ENCODE results near the gene TBC1D19.

The TBC1D19 gene

GRCh38 chr4:26682436-26682835, 98.6 kb downstream of the TBC1D19 start:
- Histone ChIP-seq H3K36me3 (ENCODE audit: insufficient read depth, low read length) (0 out of 2 replicates have a peak, but pooled peaks cover 5% of the 10 kb centered on the region), H3F3A (ENCODE audit: low read depth) (no peaks in the 10 kb centered on the region), H3K4me3 (ENCODE audit: low read length, poor library complexity, severe bottlenecking) (no peak overlapping the region), H2AFZ (ENCODE audit: low read length) (no peak overlapping the region), H3K4me1 (ENCODE audit: insufficient read depth, low read length, poor library complexity, severe bottlenecking) (no peaks in the 10 kb centered on the region), H3K27me3 (ENCODE audit: insufficient read depth, low read length, poor library complexity, severe bottlenecking) (no peaks in the 10 kb centered on the region), H3K4me2 (ENCODE audit: low read depth, low read length, poor library complexity, severe bottlenecking) (no peak overlapping the region), H4K20me1 (ENCODE audit: insufficient read depth, low read length, poor library complexity, severe bottlenecking) (no peaks in the 10 kb centered on the region), H3K9me3 (ENCODE audit: insufficient read depth, low read depth, low read length) (peaks cover 17% of the 10 kb centered on the region; the same call in 1 of the 2 replicates), H3K9ac (ENCODE audit: low read depth, low read length, poor library complexity, severe bottlenecking) (no peak overlapping the region), H3K79me2 (ENCODE audit: insufficient read depth, low read length) (no peaks in the 10 kb centered on the region), H3K9me2 (replicated peaks; ENCODE audit: low read depth, low read length) (no peaks in the 10 kb centered on the region)
- TF ChIP-seq EZH2phosphoT487 (IDR thresholded peaks at IDR 0.05; ENCODE audit: borderline replicate concordance) (no peak), CTCF (conservative IDR thresholded peaks at IDR 0.05; ENCODE audit: low read length) (no peak)

- Histone ChIP-seq H3K36me3 (ENCODE audit: insufficient read depth, low read length) (no peaks in the 10 kb centered on the region), H2AFZ (ENCODE audit: low read length) (no peak overlapping the region), H3K27me3 (ENCODE audit: insufficient read depth, low read length, poor library complexity, severe bottlenecking) (no peaks in the 10 kb centered on the region), H3K4me2 (ENCODE audit: low read depth, low read length, poor library complexity, severe bottlenecking) (no peak overlapping the region), H3K9ac (ENCODE audit: low read depth, low read length, poor library complexity, severe bottlenecking) (no peak overlapping the region), H4K20me1 (ENCODE audit: insufficient read depth, low read length, poor library complexity, severe bottlenecking) (no peaks in the 10 kb centered on the region), H3K9me2 (replicated peaks; ENCODE audit: low read depth, low read length) (no peaks in the 10 kb centered on the region), H3K9me3 (ENCODE audit: insufficient read depth, low read depth, low read length) (no peaks in the 10 kb centered on the region), H3K4me3 (ENCODE audit: low read length, poor library complexity, severe bottlenecking) (no peak overlapping the region), H3K4me1 (ENCODE audit: insufficient read depth, low read length, poor library complexity, severe bottlenecking) (no peaks in the 10 kb centered on the region), H3F3A (ENCODE audit: low read depth) (no peaks in the 10 kb centered on the region), H3K79me2 (ENCODE audit: insufficient read depth, low read length) (no peaks in the 10 kb centered on the region)
- no peak for TF ChIP-seq CTCF (conservative IDR thresholded peaks at IDR 0.05; ENCODE audit: low read length)
- TF ChIP-seq EZH2phosphoT487 (IDR thresholded peaks at IDR 0.05; ENCODE audit: borderline replicate concordance): no peak
Measured at GRCh38 chr4:26685250-26685649, 101.4 kb downstream of the TBC1D19 start.

GRCh38 chr4:26687728-26688127, 103.8 kb downstream of the TBC1D19 start:
- TF ChIP-seq EZH2phosphoT487 (IDR thresholded peaks at IDR 0.05; ENCODE audit: borderline replicate concordance) (no peak), CTCF (conservative IDR thresholded peaks at IDR 0.05; ENCODE audit: low read length) (no peak)
- no peak overlapping the region for H2AFZ ChIP-seq (ENCODE audit: low read length)
- no peak overlapping the region for H3K4me3 ChIP-seq (ENCODE audit: low read length, poor library complexity, severe bottlenecking)
- H3K27me3 ChIP-seq (ENCODE audit: insufficient read depth, low read length, poor library complexity, severe bottlenecking): no peaks in the 10 kb centered on the region
- no peaks in the 10 kb centered on the region for H4K20me1 ChIP-seq (ENCODE audit: insufficient read depth, low read length, poor library complexity, severe bottlenecking)
- H3K9ac ChIP-seq (ENCODE audit: low read depth, low read length, poor library complexity, severe bottlenecking): no peak overlapping the region
- H3K9me2 ChIP-seq (replicated peaks; ENCODE audit: low read depth, low read length): no peaks in the 10 kb centered on the region
- H3K36me3 ChIP-seq (ENCODE audit: insufficient read depth, low read length): no peaks in the 10 kb centered on the region
- no peak overlapping the region for H3K4me2 ChIP-seq (ENCODE audit: low read depth, low read length, poor library complexity, severe bottlenecking)
- no peaks in the 10 kb centered on the region for H3F3A ChIP-seq (ENCODE audit: low read depth)
- H3K79me2 ChIP-seq (ENCODE audit: insufficient read depth, low read length): no peaks in the 10 kb centered on the region
- H3K9me3 ChIP-seq (ENCODE audit: insufficient read depth, low read depth, low read length): no peaks in the 10 kb centered on the region
- no peaks in the 10 kb centered on the region for H3K4me1 ChIP-seq (ENCODE audit: insufficient read depth, low read length, poor library complexity, severe bottlenecking)

All from Loucy (cell line).